ENCODE data around the gene NFIA.

NFIA gene

DNA sequence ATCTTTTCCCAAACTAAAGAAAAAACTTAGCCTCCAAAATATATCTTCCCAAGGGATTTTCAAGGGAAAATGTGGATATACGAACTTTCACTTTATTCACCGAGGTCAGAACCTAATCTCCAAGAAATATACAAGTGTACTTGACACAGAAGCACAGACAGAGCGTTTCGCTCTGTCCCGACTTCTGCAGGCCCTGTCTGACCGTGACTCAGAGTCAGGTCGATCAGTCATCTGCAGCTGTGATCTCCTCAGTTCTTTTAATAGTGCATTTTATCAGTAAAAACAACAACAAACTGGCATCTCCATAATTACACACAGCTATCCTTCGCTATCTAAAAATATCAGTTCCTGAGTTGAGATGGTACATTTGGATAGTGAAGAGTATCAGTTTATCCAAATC lies 416.0 kb downstream of the NFIA start:
- TF ChIP-seq, protein P1, sequence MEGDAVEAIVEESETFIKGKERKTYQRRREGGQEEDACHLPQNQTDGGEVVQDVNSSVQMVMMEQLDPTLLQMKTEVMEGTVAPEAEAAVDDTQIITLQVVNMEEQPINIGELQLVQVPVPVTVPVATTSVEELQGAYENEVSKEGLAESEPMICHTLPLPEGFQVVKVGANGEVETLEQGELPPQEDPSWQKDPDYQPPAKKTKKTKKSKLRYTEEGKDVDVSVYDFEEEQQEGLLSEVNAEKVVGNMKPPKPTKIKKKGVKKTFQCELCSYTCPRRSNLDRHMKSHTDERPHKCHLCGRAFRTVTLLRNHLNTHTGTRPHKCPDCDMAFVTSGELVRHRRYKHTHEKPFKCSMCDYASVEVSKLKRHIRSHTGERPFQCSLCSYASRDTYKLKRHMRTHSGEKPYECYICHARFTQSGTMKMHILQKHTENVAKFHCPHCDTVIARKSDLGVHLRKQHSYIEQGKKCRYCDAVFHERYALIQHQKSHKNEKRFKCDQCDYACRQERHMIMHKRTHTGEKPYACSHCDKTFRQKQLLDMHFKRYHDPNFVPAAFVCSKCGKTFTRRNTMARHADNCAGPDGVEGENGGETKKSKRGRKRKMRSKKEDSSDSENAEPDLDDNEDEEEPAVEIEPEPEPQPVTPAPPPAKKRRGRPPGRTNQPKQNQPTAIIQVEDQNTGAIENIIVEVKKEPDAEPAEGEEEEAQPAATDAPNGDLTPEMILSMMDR (IDR thresholded peaks at IDR 0.05; ENCODE audit: low read depth, low read length): no peak
- DNase-seq (ENCODE audit: extremely low read depth, low read depth): no peak

DNA sequence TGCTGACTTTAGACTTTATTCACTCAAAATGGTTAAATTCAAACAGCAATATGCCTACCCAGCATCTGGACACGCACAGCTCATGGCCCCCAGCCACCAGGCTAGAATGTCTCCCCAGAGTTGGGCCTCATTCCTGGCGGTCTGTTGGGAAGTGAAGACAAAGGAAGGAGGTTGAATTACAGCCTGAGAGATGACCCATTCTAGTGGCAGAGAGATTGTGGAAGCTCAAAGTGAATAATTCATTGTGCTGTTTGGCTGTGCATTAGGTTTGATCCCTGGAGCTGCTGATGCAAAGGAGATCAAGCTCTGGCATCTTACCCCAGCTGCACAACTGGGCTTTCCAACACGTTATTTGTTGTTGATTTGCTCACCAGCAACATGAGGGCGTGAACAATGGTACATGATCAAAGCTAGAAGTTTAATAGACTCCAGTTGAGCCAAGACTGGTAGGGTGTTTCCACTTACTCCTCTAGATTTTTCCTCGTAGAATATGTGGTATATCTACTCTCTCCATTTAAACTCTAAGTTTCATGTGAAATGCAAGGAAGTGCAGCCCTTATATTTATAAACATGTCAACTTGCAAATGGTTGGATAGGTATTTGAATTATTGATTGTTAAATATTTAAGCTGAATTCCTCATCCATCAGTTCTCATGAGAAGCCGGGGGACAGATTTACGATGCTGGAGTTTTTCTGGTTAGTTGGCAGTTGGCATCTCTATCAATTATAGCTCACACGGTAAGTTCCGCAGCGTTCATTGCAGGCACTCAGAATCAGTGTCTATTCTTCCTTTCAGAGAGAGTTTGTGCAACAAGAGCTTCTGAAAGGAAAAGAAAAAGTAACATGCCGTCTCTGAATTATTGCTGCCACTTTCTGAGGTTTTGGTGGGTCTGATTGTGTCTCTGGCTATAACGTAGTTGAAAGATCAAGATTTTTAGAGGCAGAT lies 419.9 kb downstream of the NFIA start:
- TF ChIP-seq, protein P1 (IDR thresholded peaks at IDR 0.05; ENCODE audit: low read depth, low read length): no peak

DNA sequence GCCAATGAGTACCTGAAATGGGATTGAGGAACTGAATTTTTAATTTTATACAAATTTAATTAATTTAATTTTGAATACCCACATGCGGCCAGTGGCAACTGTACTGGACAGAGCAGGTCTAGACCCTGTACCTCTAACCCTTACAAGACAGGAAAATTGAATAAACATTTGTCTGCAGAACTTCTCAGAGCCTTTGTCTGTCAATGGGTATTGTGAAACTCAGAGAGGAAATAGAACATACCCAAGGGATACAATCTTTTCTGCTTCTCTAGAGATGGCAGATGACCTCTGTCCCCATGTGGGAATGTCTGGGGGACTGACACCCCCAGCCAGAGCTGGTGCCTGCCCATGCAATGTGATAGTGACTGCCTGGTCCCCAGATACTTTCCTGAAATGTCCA lies 421.9 kb downstream of the NFIA start:
- TF ChIP-seq, protein P1 (IDR thresholded peaks at IDR 0.05; ENCODE audit: low read depth, low read length): no peak
- DNase-seq (ENCODE audit: extremely low read depth, low read depth): no peak

More for the DNA sequence above, 419.9 kb downstream of the NFIA start:
- no peak for DNase-seq (ENCODE audit: extremely low read depth, low read depth)

DNA sequence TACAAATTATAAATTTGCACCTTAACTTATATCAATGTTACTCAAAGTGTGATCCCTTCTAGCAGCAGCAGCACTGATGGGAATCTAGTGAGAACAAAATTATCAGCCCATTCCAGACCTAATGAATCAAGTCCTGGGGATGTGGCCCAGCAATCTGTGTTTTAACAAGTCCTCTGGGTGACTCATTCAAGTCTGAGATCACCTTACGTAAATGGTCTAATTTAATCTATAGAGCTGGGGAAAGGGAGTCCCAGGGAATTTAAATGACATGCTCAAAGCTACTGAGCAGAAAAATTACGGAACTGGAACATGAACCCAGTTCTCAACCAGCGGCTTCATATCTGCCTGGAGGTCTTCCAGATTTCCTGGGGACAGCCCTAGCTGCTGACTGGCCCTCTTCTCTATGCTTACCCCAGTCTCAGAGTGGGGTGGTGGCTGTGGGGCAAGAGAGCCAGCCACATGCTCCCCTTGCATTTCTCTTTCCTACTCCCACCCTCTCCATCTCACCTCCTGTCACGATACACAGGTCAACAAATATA lies 422.6 kb downstream of the NFIA start:
- DNase-seq (ENCODE audit: extremely low read depth, low read depth): no peak
- TF ChIP-seq, protein P1 (IDR thresholded peaks at IDR 0.05; ENCODE audit: low read depth, low read length): no peak

DNA sequence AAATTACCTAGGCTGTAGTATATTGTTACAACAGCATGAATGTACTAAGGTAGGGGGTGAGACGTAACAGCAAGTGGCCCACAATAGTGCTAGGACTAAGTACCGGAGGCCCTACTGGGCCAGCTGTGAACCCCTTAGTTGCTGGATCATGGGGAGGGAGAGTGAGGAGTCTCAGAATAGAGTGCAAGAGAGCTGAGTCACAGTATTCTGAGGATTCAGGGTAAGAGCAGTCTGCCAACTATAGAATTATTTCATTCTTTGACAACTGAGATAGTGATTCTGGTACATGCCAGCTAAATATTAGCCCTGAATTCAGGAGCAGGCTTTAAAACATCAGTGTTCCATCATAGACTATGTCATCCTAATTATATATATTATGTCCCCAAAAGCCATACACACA lies 423.9 kb downstream of the NFIA start:
- TF ChIP-seq, protein P1 (IDR thresholded peaks at IDR 0.05; ENCODE audit: low read depth, low read length): no peak
- DNase-seq (ENCODE audit: extremely low read depth, low read depth): no peak

DNA sequence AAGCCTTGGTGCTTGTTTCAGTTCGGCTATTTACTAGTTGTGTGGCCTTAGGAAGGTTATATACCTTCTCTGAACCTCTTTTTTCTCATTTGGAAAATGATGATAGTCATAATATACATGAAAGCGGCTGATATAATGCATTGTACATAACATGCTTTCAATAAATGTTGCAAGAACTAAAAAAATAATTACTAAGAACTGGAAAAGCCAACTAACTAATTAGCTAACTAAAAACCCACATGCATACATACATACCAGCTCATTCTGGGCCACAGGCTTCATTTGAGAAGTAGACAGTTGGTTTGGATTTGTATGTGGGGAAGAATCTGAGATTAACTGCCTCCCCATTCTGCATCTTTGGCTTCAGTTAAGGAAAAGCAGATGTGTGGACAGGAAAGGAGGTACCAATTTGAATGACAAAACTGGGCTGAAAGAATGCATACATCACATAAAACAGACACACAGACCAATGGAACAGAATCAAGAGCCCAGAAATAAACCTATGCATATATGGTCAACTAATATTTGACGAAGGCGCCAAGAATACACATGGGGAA lies 424.7 kb downstream of the NFIA start:
- TF ChIP-seq, protein P1 (IDR thresholded peaks at IDR 0.05; ENCODE audit: low read depth, low read length): no peak
- no peak for DNase-seq (ENCODE audit: extremely low read depth, low read depth)

Measured in AG09319 (cell line).